Sigmoid colon (tissue), 4 donors: ENCODE data around the gene HSPA1B.

Source experiments
- EP300 ChIP-seq, 4 donors: sonication (generic); formaldehyde crosslinking; IDR thresholded peaks; one replicate each; pipeline ENCODE4 v1.6.1; 2017; ENCODE audit warnings: antibody characterized with exemption in 4 of 4
- POLR2A ChIP-seq, 2 donors: fragments of 450-650 bp; IDR thresholded peaks; one replicate each; pipeline ENCODE4 v1.6.1; 2016; ENCODE audit warnings: antibody characterized with exemption in 2 of 2, mild to moderate bottlenecking in 2 of 2, moderate library complexity in 2 of 2
- POLR2AphosphoS5 ChIP-seq, 4 donors: sonication (generic); formaldehyde crosslinking; IDR thresholded peaks; one replicate each; pipeline ENCODE4 v1.6.1; 2017; ENCODE audit warnings: antibody characterized with exemption in 4 of 4
- TF ChIP-seq, protein P1 (sequence below), 4 experiments: fragments of 450-650 bp in 3 of 4; fragments of 200-600 bp in 1 of 4; IDR thresholded peaks; one replicate each; pipeline ENCODE4 v1.5.1; 2016 to 2019; ENCODE audit warnings: antibody characterized with exemption in 4 of 4, mild to moderate bottlenecking in 3 of 4, moderate library complexity in 2 of 4

- TF ChIP-seq, protein P1, sequence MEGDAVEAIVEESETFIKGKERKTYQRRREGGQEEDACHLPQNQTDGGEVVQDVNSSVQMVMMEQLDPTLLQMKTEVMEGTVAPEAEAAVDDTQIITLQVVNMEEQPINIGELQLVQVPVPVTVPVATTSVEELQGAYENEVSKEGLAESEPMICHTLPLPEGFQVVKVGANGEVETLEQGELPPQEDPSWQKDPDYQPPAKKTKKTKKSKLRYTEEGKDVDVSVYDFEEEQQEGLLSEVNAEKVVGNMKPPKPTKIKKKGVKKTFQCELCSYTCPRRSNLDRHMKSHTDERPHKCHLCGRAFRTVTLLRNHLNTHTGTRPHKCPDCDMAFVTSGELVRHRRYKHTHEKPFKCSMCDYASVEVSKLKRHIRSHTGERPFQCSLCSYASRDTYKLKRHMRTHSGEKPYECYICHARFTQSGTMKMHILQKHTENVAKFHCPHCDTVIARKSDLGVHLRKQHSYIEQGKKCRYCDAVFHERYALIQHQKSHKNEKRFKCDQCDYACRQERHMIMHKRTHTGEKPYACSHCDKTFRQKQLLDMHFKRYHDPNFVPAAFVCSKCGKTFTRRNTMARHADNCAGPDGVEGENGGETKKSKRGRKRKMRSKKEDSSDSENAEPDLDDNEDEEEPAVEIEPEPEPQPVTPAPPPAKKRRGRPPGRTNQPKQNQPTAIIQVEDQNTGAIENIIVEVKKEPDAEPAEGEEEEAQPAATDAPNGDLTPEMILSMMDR (IDR thresholded peaks at IDR 0.05): no peak
- TF ChIP-seq POLR2AphosphoS5 (IDR thresholded peaks at IDR 0.05) (no peak), POLR2A (IDR thresholded peaks at IDR 0.05) (no peak), EP300 (IDR thresholded peaks at IDR 0.05) (no peak)
Observed at GRCh38 chr6:31859923-31860322, 32.4 kb downstream of the HSPA1B start.
